ENCODE measurements around the gene SEMA3F. TPM values are rescaled to one million over a fixed set of nuclear protein-coding genes. Genes with fewer than 3 reads are reported as not detected.
A peak's percentile ranks its signal among the peaks of the same experiment; 100 is the strongest.

Gene SEMA3F
- total RNA-seq, 6 donors from 2014 or later: 4.2 to 76.0 (median 27.5) TPM

DNA sequence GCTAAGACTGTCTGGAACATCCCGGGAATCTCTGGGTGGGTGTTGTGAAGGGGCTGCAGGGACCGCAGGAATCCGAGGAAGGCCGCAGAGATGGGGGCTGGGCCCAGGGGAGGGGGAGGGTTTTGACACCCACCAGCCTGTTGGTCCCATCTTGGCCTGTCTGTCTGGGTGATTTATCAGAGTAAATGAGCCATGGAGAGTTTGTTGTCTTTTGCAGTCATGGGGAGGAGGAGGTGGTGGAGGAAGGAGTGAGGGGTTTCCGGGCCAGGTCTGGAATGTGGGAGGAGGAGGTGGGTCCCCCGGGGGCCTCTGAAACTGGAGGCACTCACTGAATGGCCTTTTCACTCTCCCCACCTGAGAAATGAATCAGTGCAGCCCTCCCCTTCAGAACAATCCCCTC lies 11.5 kb downstream of the SEMA3F start:
- Histone ChIP-seq H3K36me3 (no peaks in the 10 kb centered on the region), H3K27ac (peak overlapping the region; percentile 74 to 95 (median 84)), H3K4me1 (peaks cover 91 to 99% (median 93%) of the 10 kb centered on the region in 4 donors), H3K9me3 (no peaks in the 10 kb centered on the region), H3K4me3 (no peak overlapping the region), H3K27me3 (no peaks in the 10 kb centered on the region)
- 56 to 73% methylated on average over 4 to 6 of the region's 6 CpGs for WGBS, 2 donors
- TF ChIP-seq POLR2A (IDR thresholded peaks at IDR 0.05) (no peak), POLR2AphosphoS5 (IDR thresholded peaks at IDR 0.05) (no peak), EP300 (IDR thresholded peaks at IDR 0.05) (no peak)
- TF ChIP-seq, protein P1, sequence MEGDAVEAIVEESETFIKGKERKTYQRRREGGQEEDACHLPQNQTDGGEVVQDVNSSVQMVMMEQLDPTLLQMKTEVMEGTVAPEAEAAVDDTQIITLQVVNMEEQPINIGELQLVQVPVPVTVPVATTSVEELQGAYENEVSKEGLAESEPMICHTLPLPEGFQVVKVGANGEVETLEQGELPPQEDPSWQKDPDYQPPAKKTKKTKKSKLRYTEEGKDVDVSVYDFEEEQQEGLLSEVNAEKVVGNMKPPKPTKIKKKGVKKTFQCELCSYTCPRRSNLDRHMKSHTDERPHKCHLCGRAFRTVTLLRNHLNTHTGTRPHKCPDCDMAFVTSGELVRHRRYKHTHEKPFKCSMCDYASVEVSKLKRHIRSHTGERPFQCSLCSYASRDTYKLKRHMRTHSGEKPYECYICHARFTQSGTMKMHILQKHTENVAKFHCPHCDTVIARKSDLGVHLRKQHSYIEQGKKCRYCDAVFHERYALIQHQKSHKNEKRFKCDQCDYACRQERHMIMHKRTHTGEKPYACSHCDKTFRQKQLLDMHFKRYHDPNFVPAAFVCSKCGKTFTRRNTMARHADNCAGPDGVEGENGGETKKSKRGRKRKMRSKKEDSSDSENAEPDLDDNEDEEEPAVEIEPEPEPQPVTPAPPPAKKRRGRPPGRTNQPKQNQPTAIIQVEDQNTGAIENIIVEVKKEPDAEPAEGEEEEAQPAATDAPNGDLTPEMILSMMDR (IDR thresholded peaks at IDR 0.05): no peak
- DNase-seq (no peak), ATAC-seq (ENCODE audit: low FRiP score in 2 of 2) (no peak)

DNA sequence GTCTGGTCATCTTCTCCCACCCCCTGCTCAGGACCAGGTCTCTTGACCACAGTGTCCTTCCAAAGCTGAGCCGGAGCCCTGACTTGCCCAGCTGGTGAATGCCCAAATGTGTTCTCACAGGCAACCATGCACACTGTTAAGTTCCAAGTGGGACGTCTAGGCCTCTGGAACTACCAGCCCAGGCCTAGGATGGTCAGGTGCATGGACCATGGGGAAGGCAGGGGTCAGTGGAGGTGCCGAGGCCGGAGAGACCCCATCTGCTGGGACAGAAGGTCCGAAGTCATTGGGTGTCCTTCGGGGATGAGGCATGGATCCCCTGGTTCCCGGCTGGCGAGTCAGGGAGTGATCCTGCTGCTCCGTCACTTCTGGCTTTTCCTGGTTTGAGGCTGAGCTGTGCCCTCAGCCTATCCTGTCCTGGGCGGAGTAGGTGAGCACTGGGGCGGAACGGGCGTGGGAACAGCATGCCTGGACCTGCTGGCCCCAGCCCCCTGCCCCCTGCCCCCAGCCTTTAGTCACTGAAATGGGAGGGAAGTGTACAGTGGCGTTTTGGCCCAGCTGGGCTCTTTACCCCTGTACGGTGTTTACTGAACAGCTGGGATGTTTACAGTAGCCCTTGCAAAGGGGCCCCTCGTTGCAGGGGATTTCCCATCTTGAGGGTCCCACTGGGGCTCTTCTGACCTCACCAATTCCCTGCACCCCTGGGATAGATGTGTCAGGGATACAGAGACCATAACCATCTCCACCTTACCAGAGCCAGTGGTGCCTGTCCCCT lies 12.1 kb downstream of the SEMA3F start:
- H3K36me3 ChIP-seq: no peaks in the 10 kb centered on the region
- 53 to 57% methylated on average over 10 to 16 of the region's 16 CpGs for WGBS, 2 donors
- TF ChIP-seq EP300 (IDR thresholded peaks at IDR 0.05) (no peak), POLR2AphosphoS5 (IDR thresholded peaks at IDR 0.05) (peak; percentile 17 to 39), POLR2A (IDR thresholded peaks at IDR 0.05) (no peak)
- TF ChIP-seq, protein P1 (IDR thresholded peaks at IDR 0.05): no peak
- H3K27ac ChIP-seq: peak overlapping the region; percentile 74 to 95 (median 84)
- H3K27me3 ChIP-seq: no peaks in the 10 kb centered on the region
- peaks cover 91 to 98% (median 94%) of the 10 kb centered on the region in 4 donors for H3K4me1 ChIP-seq
- H3K9me3 ChIP-seq: no peaks in the 10 kb centered on the region
- ATAC-seq (ENCODE audit: low FRiP score in 2 of 2) (no peak), DNase-seq (no peak)
- no peak overlapping the region for H3K4me3 ChIP-seq

DNA sequence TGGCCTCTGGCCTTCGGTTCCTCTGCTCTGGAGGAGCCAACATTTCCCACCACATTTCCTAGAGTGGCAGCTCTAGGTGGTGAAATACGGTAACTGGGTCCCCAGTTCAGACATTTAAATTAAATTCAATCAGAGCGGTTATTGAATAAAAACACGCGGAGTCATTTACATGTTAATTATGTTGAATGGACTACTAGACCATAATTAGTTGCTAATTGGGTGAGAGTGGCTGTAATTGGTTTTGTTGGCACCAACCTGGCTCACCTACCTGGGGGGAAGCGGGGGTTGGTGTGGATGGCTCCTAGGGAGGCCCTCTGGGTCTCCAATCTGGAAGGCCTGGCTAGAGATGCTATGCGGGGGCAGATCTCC lies 12.7 kb downstream of the SEMA3F start:
- 75 to 82% methylated on average over 5 to 7 of the region's 7 CpGs for WGBS, 2 donors
- H3K27ac ChIP-seq: peak overlapping the region; percentile 74 to 95 (median 84)
- peaks cover 89 to 98% (median 89%) of the 10 kb centered on the region in 4 donors for H3K4me1 ChIP-seq

DNA sequence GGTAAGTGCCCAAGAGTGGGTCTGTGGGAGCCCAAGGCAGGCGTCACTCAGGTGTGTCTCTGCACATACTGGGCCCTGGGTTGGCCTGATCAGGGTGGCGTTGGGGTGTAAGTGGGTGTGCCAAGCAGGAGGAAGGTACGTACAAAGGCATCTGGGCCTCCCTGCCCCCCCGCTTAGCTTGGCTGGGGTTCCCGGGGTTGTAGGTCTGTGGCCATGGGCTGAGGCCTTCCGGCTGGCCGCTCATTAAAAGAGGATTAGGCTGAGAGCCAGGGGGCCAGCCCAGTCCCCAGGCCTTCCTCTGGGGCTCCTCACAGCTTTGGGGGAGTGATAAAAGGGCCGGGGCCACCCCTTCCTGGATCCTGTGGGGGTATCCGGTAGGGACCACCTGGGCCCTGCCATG lies 13.3 kb downstream of the SEMA3F start:
- WGBS, 2 donors: 36 to 61% methylated on average over 5 of the region's 9 CpGs
- Histone ChIP-seq H3K36me3 (no peaks in the 10 kb centered on the region), H3K27ac (peak overlapping the region; percentile 74 to 95 (median 84)), H3K4me1 (peaks cover 83 to 98% (median 87%) of the 10 kb centered on the region in 4 donors), H3K9me3 (no peaks in the 10 kb centered on the region), H3K4me3 (no peak overlapping the region), H3K27me3 (no peaks in the 10 kb centered on the region)
- no peak for TF ChIP-seq POLR2A (IDR thresholded peaks at IDR 0.05)
- TF ChIP-seq EP300 (IDR thresholded peaks at IDR 0.05): no peak
- no peak for TF ChIP-seq POLR2AphosphoS5 (IDR thresholded peaks at IDR 0.05)
- TF ChIP-seq, protein P1 (IDR thresholded peaks at IDR 0.05): no peak
- peak in 1 of 2 donors; percentile 57 for DNase-seq
- ATAC-seq (ENCODE audit: low FRiP score in 2 of 2): no peak

More for the DNA sequence above, 12.7 kb downstream of the SEMA3F start:
- H3K9me3 ChIP-seq: no peaks in the 10 kb centered on the region
- H3K27me3 ChIP-seq: no peaks in the 10 kb centered on the region
- no peak for TF ChIP-seq POLR2A (IDR thresholded peaks at IDR 0.05)
- no peak for TF ChIP-seq EP300 (IDR thresholded peaks at IDR 0.05)
- TF ChIP-seq, protein P1 (IDR thresholded peaks at IDR 0.05): no peak
- no peak for TF ChIP-seq POLR2AphosphoS5 (IDR thresholded peaks at IDR 0.05)
- no peaks in the 10 kb centered on the region for H3K36me3 ChIP-seq
- DNase-seq (no peak), ATAC-seq (ENCODE audit: low FRiP score in 2 of 2) (no peak)
- no peak overlapping the region for H3K4me3 ChIP-seq

Measured in upper lobe of left lung (tissue), 6 donors.